Measurements from ENCODE around the gene TRAPPC10.

DNA sequence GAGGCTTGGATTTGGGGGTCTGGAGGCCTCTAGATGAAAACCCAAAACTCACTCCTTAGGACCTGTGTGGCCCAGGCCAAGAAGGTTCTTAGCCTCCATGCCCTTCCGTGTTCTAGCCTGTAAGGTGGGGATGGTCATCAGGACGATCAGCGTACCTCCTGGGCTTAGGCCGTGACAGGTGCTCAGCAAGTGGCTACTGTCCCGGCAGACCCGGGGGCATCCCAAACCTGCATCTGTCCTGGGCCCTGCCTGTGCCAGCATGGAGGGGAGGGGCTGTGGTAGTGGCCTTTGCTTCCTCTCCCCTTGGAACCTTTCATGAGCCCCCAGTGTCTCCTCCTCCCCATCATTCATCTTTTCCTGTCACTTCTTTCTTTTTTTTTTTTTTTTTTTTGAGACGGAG is 22.7 kb upstream of the TRAPPC10 start:
- TF ChIP-seq SIN3A (IDR thresholded peaks at IDR 0.05; ENCODE audit: borderline replicate concordance, low read depth, low read length) = no peak
- TF ChIP-seq, protein P1, sequence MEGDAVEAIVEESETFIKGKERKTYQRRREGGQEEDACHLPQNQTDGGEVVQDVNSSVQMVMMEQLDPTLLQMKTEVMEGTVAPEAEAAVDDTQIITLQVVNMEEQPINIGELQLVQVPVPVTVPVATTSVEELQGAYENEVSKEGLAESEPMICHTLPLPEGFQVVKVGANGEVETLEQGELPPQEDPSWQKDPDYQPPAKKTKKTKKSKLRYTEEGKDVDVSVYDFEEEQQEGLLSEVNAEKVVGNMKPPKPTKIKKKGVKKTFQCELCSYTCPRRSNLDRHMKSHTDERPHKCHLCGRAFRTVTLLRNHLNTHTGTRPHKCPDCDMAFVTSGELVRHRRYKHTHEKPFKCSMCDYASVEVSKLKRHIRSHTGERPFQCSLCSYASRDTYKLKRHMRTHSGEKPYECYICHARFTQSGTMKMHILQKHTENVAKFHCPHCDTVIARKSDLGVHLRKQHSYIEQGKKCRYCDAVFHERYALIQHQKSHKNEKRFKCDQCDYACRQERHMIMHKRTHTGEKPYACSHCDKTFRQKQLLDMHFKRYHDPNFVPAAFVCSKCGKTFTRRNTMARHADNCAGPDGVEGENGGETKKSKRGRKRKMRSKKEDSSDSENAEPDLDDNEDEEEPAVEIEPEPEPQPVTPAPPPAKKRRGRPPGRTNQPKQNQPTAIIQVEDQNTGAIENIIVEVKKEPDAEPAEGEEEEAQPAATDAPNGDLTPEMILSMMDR (IDR thresholded peaks at IDR 0.05) = no peak
- no peak for TF ChIP-seq FOXJ3 (CRISPR knock-in tag; IDR thresholded peaks at IDR 0.05)
- TF ChIP-seq TAF1 (IDR thresholded peaks at IDR 0.05; ENCODE audit: borderline replicate concordance, low read depth, low read length) = no peak
- TF ChIP-seq RCOR1 (IDR thresholded peaks at IDR 0.05; ENCODE audit: low read length) = no peak
- TF ChIP-seq, protein P2, sequence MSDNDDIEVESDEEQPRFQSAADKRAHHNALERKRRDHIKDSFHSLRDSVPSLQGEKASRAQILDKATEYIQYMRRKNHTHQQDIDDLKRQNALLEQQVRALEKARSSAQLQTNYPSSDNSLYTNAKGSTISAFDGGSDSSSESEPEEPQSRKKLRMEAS (IDR thresholded peaks at IDR 0.05; ENCODE audit: low read depth) = no peak
- no peak for TF ChIP-seq JUND (IDR thresholded peaks at IDR 0.05)
